ENCODE results near the gene CLEC3A.

DNA sequence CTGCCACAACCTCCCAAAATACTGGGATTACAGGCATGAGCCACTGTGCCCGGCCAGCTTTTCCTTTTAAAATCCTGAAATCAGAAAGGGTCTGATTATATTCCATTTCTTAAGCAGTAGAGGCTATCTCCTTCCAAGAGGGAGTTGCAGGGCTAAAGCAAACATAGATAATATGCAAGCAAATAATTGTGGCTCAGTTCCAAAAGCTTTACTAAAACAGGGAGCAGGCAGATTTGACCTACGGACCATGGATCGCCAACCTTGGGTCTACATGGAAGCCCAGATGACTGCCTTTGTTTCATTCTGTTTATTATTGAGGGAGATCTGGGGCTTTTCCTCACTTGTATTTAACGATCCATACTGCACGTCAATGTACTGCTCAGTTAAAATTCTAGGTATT, 38.5 kb downstream of the CLEC3A start:
- TF ChIP-seq, protein P1, sequence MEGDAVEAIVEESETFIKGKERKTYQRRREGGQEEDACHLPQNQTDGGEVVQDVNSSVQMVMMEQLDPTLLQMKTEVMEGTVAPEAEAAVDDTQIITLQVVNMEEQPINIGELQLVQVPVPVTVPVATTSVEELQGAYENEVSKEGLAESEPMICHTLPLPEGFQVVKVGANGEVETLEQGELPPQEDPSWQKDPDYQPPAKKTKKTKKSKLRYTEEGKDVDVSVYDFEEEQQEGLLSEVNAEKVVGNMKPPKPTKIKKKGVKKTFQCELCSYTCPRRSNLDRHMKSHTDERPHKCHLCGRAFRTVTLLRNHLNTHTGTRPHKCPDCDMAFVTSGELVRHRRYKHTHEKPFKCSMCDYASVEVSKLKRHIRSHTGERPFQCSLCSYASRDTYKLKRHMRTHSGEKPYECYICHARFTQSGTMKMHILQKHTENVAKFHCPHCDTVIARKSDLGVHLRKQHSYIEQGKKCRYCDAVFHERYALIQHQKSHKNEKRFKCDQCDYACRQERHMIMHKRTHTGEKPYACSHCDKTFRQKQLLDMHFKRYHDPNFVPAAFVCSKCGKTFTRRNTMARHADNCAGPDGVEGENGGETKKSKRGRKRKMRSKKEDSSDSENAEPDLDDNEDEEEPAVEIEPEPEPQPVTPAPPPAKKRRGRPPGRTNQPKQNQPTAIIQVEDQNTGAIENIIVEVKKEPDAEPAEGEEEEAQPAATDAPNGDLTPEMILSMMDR (IDR thresholded peaks at IDR 0.05): no peak
- no peak for TF ChIP-seq POLR2A (IDR thresholded peaks at IDR 0.05)

All from vagina (tissue), 2 donors.